Measurements from ENCODE around the gene GUF1.

The GUF1 gene

GRCh38 chr4:44678094-44679041, at the start of gene GUF1:
GUF1 (plus strand) TSS chr4:44678420; CDS start chr4:44678623, 203 bp downstream.
- peak; percentile 94 for DNase-seq (ENCODE audit: low read depth, low spot score)
- TF ChIP-seq CTCF (IDR thresholded peaks at IDR 0.05; ENCODE audit: low read depth, low read length) = no peak
- in situ Hi-C loops (cut with HindIII; ENCODE audit: low sequenced_read_pairs) = no loop called here
- peak within 1 kb of the TSS; percentile 75 for H3K4me3 ChIP-seq (ENCODE audit: low read depth, low read length)

GRCh38 chr4:44629280-44629866, 48.8 kb upstream of the GUF1 start:
- H3K4me3 ChIP-seq (ENCODE audit: low read depth, low read length) = no peak overlapping the region
- in situ Hi-C loops (cut with HindIII; ENCODE audit: low sequenced_read_pairs) = no loop called here
- peak; percentile 73 for TF ChIP-seq CTCF (IDR thresholded peaks at IDR 0.05; ENCODE audit: low read depth, low read length)
- DNase-seq (ENCODE audit: low read depth, low spot score) = peak; percentile 47

GRCh38 chr4:44632089-44632488, 46.1 kb upstream of the GUF1 start:
- DNase-seq (ENCODE audit: low read depth, low spot score) = no peak
- TF ChIP-seq CTCF (IDR thresholded peaks at IDR 0.05; ENCODE audit: low read depth, low read length) = peak; percentile 9
- no peak overlapping the region for H3K4me3 ChIP-seq (ENCODE audit: low read depth, low read length)
- in situ Hi-C loops (cut with HindIII; ENCODE audit: low sequenced_read_pairs) = no loop called here

GRCh38 chr4:44632733-44633132, 45.5 kb upstream of the GUF1 start:
- H3K4me3 ChIP-seq (ENCODE audit: low read depth, low read length) = no peak overlapping the region
- no peak for DNase-seq (ENCODE audit: low read depth, low spot score)
- in situ Hi-C loops (cut with HindIII; ENCODE audit: low sequenced_read_pairs) = no loop called here
- TF ChIP-seq CTCF (IDR thresholded peaks at IDR 0.05; ENCODE audit: low read depth, low read length) = no peak

GRCh38 chr4:44638091-44638490, 40.1 kb upstream of the GUF1 start:
- in situ Hi-C loops (cut with HindIII; ENCODE audit: low sequenced_read_pairs) = no loop called here
- H3K4me3 ChIP-seq (ENCODE audit: low read depth, low read length) = no peak overlapping the region
- no peak for DNase-seq (ENCODE audit: low read depth, low spot score)
- no peak for TF ChIP-seq CTCF (IDR thresholded peaks at IDR 0.05; ENCODE audit: low read depth, low read length)

- H3K4me3 ChIP-seq (ENCODE audit: low read depth, low read length) = no peak overlapping the region
- in situ Hi-C loops (cut with HindIII; ENCODE audit: low sequenced_read_pairs) = no loop called here
- TF ChIP-seq CTCF (IDR thresholded peaks at IDR 0.05; ENCODE audit: low read depth, low read length) = no peak
- no peak for DNase-seq (ENCODE audit: low read depth, low spot score)
Measured at GRCh38 chr4:44646151-44646550, 32.1 kb upstream of the GUF1 start.
